ENCODE data around the gene CNTNAP2. TPM values are rescaled to one million over a fixed set of nuclear protein-coding genes. Genes with fewer than 3 reads are reported as not detected.

The CNTNAP2 gene
- total RNA-seq, 4 donors from 2014 or later, result not detected

DNA sequence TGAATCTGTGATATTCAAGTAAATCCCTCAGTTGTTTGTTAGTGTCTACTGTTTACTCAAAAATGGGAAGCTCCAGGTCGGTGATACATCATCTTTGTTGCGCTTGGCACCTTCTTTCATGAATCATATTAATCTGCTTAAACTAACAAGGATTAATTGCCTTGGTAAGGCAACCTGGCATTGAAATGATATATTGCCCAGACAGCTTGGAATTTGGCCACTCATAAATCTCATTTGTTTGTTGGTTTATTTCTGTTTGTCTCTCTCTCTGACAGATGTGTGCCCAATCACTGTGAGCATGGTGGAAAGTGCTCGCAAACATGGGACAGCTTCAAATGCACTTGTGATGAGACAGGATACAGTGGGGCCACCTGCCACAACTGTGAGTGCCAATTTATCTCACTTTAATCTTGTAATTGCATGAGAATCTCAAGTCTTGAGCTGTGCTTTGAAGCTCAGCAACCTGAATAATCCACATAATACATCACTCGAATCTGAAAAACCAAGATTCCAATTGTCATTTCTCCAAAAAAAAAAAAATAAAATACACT, 1369.1 kb downstream of the CNTNAP2 start:
- intact Hi-C loops (cut with DNase I; ENCODE audit: low total_unique reads), result no loop called here
- Histone ChIP-seq H3K9me3 (no peaks in the 10 kb centered on the region), H3K36me3 (no peaks in the 10 kb centered on the region), H3K4me3 (no peak overlapping the region), H3K27ac (no peak overlapping the region), H3K4me1 (no peaks in the 10 kb centered on the region), H3K27me3 (no peaks in the 10 kb centered on the region)
- in situ Hi-C loops (cut with MboI; ENCODE audit: low sequenced_read_pairs in 4 of 4), result no loop called here
- DNase-seq (no peak), ATAC-seq (no peak)
- TF ChIP-seq CTCF (IDR thresholded peaks at IDR 0.05 in 4 of 5, conservative IDR thresholded peaks at IDR 0.05 in 1 of 5), result no peak
- TF ChIP-seq POLR2A (IDR thresholded peaks at IDR 0.05), result no peak

DNA sequence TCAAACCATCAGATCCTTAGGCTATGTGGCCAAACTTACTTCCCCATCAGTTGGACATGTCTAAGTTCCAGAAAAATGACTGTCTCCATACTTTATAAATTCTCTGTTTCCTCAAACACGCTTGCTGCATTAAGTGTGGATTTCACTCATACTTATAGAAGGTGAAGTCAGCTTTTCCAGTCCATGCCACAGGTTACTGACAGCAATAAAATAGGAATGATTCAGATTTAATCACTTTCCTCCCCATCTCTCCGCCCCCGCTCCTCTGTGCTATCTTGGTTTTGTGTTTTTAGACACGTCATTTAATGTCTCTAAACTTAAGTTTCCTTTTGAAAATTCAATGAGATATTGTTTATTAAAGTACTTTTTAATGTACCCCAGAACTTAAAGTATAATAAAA, 1376.0 kb downstream of the CNTNAP2 start:
- in situ Hi-C loops (cut with MboI; ENCODE audit: low sequenced_read_pairs in 4 of 4) (no loop called here), intact Hi-C loops (cut with DNase I; ENCODE audit: low total_unique reads) (no loop called here)
- H3K27me3 ChIP-seq, result no peaks in the 10 kb centered on the region
- no peaks in the 10 kb centered on the region for H3K4me1 ChIP-seq
- no peaks in the 10 kb centered on the region for H3K9me3 ChIP-seq
- H3K36me3 ChIP-seq, result no peaks in the 10 kb centered on the region
- H3K4me3 ChIP-seq, result no peak overlapping the region
- no peak overlapping the region for H3K27ac ChIP-seq
- no peak for DNase-seq
- no peak for ATAC-seq
- TF ChIP-seq POLR2A (IDR thresholded peaks at IDR 0.05), result no peak
- no peak for TF ChIP-seq CTCF (IDR thresholded peaks at IDR 0.05 in 4 of 5, conservative IDR thresholded peaks at IDR 0.05 in 1 of 5)

DNA sequence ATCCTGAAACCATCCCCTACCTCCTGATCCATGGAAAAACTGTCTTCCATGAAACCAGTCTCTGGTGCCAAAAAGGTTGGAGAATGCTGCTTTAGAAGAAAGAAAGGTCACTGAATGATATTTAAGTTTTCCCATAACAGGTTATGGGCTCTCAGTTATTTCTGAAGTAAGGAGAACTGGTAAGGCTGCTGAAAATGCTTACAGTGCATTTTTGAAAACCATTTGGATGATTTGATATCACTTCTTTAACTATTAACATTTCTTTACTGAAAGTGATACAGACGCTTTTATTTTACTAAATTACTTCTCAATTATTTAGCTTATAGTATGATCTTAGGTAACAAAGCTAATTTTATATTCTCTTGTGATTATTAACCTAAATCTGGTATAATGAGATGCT, 1379.6 kb downstream of the CNTNAP2 start:
- H3K9me3 ChIP-seq, result no peaks in the 10 kb centered on the region
- no peak for ATAC-seq
- no peak for TF ChIP-seq POLR2A (IDR thresholded peaks at IDR 0.05)
- no peak for TF ChIP-seq CTCF (IDR thresholded peaks at IDR 0.05 in 4 of 5, conservative IDR thresholded peaks at IDR 0.05 in 1 of 5)
- in situ Hi-C loops (cut with MboI; ENCODE audit: low sequenced_read_pairs in 4 of 4), result no loop called here
- no peaks in the 10 kb centered on the region for H3K4me1 ChIP-seq
- H3K36me3 ChIP-seq, result no peaks in the 10 kb centered on the region
- H3K27me3 ChIP-seq, result no peaks in the 10 kb centered on the region
- H3K4me3 ChIP-seq, result no peak overlapping the region
- intact Hi-C loops (cut with DNase I; ENCODE audit: low total_unique reads), result no loop called here
- no peak overlapping the region for H3K27ac ChIP-seq
- no peak for DNase-seq

DNA sequence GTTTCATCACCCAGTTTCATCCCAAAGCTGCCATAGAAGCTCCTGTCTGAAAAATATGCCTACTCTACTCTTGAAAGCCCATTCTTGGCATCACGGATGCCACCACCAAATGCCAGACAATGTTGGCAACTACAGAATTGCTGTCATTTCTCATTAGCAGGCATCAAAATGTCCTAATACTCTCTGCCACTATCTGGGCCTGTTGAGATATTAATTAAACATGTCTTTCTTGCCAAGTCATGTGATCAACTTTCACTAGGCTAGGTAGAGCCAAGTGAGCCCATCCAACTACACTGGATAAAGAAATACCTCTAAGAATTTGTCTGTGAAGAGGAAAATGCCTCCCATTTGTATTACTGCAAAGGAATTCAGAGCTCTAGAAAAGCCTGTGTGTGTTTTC, 1380.6 kb downstream of the CNTNAP2 start:
- DNase-seq, result no peak
- no peak overlapping the region for H3K4me3 ChIP-seq
- TF ChIP-seq CTCF (IDR thresholded peaks at IDR 0.05 in 4 of 5, conservative IDR thresholded peaks at IDR 0.05 in 1 of 5) (no peak), POLR2A (IDR thresholded peaks at IDR 0.05) (no peak)
- H3K27me3 ChIP-seq, result no peaks in the 10 kb centered on the region
- no peaks in the 10 kb centered on the region for H3K9me3 ChIP-seq
- H3K36me3 ChIP-seq, result no peaks in the 10 kb centered on the region
- no peaks in the 10 kb centered on the region for H3K4me1 ChIP-seq
- in situ Hi-C loops (cut with MboI; ENCODE audit: low sequenced_read_pairs in 4 of 4), result no loop called here
- ATAC-seq, result no peak
- intact Hi-C loops (cut with DNase I; ENCODE audit: low total_unique reads), result no loop called here
- no peak overlapping the region for H3K27ac ChIP-seq

- in situ Hi-C loops (cut with MboI; ENCODE audit: low sequenced_read_pairs in 4 of 4), result no loop called here
- ATAC-seq, result no peak
Observed at GRCh38 chr7:147498081-147498480, 1381.5 kb downstream of the CNTNAP2 start.

More at GRCh38 chr7:147498081-147498480, 1381.5 kb downstream of the CNTNAP2 start:
- no peak overlapping the region for H3K4me3 ChIP-seq
- no peaks in the 10 kb centered on the region for H3K36me3 ChIP-seq
- H3K27me3 ChIP-seq, result no peaks in the 10 kb centered on the region
- no peak for DNase-seq
- H3K4me1 ChIP-seq, result no peaks in the 10 kb centered on the region
- H3K27ac ChIP-seq, result no peak overlapping the region
- TF ChIP-seq CTCF (IDR thresholded peaks at IDR 0.05 in 4 of 5, conservative IDR thresholded peaks at IDR 0.05 in 1 of 5) (no peak), POLR2A (IDR thresholded peaks at IDR 0.05) (no peak)
- no peaks in the 10 kb centered on the region for H3K9me3 ChIP-seq
- intact Hi-C loops (cut with DNase I; ENCODE audit: low total_unique reads), result no loop called here

Data from gastrocnemius medialis (tissue), 4 donors.